SIG-M5 treated with dmso at 0.1 percent for 504 hours (cell line): ENCODE data around the gene AIMP1.
"Not testable (repeated sequence)": the region's sequence is repeated elsewhere in the genome, so short reads cannot be mapped to it uniquely, and the experiment has no call there.

Experiments
- DNase-seq: peaks from one replicate; lab custom pipeline; 2025; ENCODE audit not compliant: unreplicated experiment; lab: John Stamatoyannopoulos, UW

AIMP1 gene

GRCh38 chr4:106344647-106344970 is 28.3 kb downstream of the AIMP1 start:
- no peak for DNase-seq

DNA sequence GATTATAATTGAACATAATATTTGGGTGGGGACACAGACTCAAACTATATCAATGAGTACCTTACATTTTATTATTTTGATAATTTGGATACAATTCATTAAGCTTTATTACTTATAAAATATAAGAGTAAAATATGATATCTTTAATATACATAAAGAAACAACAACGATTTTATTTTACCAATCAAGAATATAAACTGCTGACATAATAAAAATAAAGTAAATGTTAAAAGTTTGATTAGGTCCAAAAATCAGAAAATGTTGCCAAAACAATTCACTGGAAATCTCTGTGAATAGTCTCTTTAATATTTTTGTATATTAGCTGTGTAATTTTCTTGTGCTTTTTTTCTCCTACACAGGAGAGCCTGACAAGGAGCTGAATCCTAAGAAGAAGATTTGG is 30.8 kb downstream of the AIMP1 start:
- DNase-seq = no peak

- no peak for DNase-seq
Measured at GRCh38 chr4:106351016-106351415, 34.7 kb downstream of the AIMP1 start.

DNA sequence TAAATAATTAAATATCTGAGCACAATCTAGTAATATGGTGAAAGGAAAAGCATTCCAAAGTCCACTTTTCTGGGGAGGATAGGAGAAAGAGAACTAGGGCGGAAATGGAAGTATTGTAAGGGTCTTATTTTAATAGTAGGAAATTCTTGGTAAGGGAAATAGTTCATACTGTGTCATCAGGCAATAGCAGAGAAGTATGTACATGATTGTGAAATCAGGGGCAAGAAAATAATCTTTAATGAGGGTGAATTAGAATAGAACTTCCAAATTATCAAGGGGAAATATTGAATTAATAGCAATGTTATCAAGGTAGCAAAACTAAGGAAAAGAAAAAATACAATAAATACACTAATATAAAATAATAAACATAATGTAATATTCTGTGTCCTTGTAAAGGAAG is 37.4 kb downstream of the AIMP1 start:
- no peak for DNase-seq

DNA sequence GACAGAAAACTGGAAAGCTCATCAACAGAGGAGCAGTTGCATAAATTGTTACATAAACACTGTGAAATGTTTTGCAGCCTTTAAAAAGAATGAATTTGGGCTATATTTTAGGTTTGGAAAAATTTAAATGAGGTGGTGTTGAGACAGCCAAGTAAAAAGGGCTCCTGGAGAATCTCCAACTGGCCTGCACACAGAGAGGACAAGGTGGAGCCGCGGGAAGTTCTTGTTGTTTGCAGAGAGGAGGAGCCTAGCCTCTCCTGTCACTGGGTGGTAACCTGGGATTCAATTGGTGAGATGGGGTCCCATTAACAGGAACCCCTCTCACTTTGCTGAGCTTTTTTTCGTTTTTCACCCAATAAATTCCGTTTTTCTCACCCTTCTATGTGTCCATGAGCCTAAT is 38.8 kb downstream of the AIMP1 start:
- DNase-seq = no peak

- DNase-seq = peak; percentile 68
Measured at GRCh38 chr4:106358899-106359298, 42.5 kb downstream of the AIMP1 start.

GRCh38 chr4:106362086-106362825 is 45.9 kb downstream of the AIMP1 start:
- no peak for DNase-seq

DNA sequence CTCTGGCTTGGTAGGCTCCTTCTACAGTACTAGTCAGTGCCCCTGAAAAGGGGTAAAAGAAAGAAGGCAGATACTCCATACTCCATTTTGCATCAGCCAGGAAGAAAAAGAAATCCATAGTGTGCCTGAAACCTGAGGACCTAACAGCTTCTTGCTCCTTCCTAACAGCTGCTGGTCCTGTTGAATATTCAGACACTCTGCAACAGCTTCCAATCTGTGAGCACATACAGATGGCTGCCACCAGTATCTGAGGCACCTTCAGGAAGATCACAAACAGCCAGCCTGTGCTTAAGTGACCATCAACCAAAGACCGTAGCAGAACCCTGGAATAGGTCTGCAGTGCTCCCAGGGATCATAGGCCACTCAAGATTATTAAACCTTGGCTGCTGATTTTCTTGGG is 47.9 kb downstream of the AIMP1 start:
- no peak for DNase-seq

GRCh38 chr4:106365613-106366012 is 49.3 kb downstream of the AIMP1 start:
- peak; percentile 74 for DNase-seq

- DNase-seq = no peak
Measured at GRCh38 chr4:106366026-106366425, 49.7 kb downstream of the AIMP1 start.

GRCh38 chr4:106367072-106367471 is 50.7 kb downstream of the AIMP1 start:
- no peak for DNase-seq

DNA sequence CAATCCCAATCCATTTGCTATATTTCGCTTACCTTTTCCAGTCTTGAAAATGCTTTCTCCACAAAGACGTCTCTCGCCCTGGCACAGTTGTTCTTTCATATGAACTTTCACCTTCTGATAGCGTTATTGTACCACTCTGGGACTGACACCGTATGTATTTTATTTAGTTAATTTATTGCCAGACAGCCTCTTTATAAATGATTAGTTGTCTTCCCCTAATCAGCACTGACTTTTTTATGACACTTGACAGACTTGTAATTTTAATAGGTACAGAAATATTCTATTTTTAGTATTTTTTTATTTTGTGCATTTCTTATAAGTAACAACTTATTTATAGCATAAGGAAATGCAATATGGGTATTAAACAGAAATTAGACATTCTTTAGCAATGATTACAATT is 52.3 kb downstream of the AIMP1 start, which contains the start of gene GIMD1:
Gene GIMD1, minus strand, starts transcription at position 101 of the 400 bp plus-strand sequence. CDS start 1,343 bp downstream, outside the sequence.
- no peak for DNase-seq

DNA sequence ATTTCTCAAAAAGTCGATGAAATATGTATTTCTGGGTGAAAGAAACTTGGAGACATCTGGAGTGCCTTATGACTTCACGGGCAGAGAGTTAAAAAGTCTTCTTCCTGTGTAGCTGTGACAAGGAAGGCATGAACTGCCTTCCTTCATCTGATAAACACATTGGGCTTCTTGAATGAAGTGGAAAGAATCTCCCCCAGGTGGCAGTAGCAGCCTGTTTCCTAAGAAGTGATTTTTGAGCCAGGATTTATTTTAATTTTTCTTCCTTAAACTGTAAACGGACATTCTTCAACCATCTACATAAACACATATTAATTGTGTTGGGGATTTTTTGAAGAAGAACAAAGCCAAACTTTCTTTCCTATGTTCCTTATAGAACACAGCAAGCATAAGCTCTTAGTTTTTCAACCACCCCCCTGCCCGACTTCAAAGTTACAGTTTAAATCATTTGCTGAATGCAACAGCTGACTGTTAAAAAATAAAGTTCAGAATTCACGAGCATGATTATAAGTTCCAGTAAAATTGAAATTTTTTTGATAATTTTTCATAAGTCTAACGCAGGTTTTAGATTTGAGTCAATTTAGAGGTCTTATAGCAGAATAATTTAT is 53.2 kb downstream of the AIMP1 start:
- peak; percentile 79 for DNase-seq

DNA sequence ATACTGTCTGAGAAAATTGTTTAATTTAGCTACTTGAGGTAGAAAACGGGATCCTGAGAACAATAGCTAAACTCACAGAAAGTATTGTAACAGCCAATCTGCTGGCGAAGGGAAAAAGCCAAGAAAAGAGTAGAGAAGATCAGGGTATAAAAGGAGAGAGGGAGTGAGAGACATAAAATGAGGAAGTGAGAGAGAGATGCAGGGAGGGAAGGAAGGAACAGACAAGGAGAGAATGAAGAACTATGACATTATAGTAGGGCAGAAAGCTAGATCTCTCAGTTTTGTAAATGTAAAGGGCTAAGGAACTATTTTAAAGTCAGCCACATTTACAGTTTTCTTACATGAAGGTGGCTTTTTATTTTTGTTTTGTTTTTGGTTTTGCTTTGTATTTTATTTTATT is 53.9 kb downstream of the AIMP1 start:
- DNase-seq = peak; percentile 43

- DNase-seq = no peak
Measured at GRCh38 chr4:106371161-106371560, 54.8 kb downstream of the AIMP1 start.

DNA sequence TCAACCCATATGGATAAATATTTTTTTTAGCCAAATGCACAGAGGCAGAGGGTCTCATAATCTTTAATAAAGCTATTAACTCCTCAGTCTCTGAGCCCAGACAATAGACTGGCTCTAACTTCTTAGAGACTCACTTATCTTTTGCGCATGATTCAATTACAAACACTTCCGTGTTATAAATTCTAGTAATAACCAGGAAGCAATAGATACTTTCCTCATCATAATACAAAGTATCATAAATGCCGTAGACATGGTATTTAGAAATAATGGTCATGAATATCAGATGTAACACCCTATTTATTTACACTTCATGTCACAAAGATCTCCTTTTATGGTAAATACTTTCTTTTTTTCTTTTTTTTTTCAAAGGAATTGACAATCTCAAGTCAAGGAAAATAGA is 56.7 kb downstream of the AIMP1 start:
- DNase-seq = no peak

GRCh38 chr4:106380179-106380578 is 63.8 kb downstream of the AIMP1 start:
- no peak for DNase-seq

- DNase-seq = no peak
Measured at GRCh38 chr4:106384878-106385277, 68.5 kb downstream of the AIMP1 start.

- no peak for DNase-seq
Measured at GRCh38 chr4:106385853-106386393, 69.6 kb downstream of the AIMP1 start.

DNA sequence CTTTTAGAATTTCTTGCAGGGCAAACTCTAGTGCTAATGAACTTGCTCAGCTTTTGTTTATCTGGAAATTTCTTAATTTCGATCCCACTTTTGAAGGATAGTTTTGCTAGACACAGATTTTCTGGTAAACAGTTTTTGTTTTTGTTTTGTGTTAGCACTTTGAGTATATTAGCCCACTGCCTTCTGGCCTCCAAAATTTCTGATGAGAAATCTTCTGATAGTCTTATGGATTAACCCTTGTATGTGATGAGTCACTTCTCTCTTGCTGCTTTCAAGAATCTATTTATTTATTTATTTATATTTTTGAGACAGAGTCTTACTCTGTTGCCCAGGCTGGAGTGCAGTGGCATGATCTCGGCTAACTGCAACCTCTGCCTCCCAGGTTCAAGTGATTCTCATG is 79.2 kb downstream of the AIMP1 start:
- DNase-seq = no peak

DNA sequence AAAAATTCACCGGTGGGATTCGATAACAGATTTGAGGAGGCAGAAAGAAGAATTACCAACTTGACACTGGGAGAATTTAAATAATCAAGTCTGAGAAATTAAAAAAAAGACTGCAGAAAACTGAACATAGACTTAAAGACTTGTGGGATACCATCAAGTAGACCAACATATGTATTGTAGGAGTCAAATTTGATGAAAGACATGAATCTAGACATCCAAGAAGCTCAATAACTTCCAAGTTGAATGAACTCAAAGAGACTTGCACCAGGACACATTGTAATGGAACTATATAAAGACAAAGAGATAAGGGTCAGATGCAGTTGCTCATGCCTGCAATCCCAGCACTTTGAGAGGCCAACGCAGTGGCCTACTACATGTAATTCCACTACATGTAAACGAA is 82.5 kb downstream of the AIMP1 start:
- DNase-seq = not testable (repeated sequence)
